Activated T-helper 9 cell treated with anti-CD3 and anti-CD28 coated beads, Interleukin-2, amount 50 U/mL, for 16 hours (primary cell): ENCODE measurements around the gene FJX1.
A peak's percentile ranks its signal among the peaks of the same experiment; 100 is the strongest.
"Not testable (repeated sequence)": the region's sequence is repeated elsewhere in the genome, so short reads cannot be mapped to it uniquely, and the experiment has no call there.

Source experiments
- DNase-seq: peaks from one replicate; pipeline ENCODE4 v3.0.0-alpha.2; 2020; ENCODE audit warnings: low read depth

Gene FJX1

DNA sequence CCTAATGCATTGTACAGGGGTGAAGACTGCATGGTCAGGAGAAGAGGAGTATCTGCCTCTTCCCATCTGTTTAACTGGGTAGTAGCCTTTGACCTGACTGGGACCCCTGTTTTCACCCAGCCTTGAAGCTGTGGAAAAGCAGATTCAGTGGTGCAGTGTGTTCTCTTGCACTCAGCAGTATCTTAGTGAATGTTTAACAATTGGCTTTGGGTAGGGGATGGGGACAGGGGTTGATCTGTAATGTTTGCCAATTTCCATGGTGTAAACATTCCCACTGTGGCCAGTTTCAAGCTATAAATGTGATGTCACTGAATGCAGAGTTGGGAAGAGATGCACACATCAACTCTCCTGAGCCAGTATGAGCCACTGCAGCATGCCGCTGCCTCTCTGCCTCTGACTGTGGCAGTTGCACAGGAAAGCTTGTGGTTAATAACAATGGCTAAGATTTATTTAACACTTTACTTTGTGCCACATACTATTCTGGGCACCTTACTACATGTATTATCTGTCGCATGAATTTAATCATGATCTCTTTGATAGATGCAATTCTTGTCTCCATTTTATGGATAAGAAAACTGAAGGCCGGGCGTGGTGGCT is 15.7 kb downstream of the FJX1 start:
- no peak for DNase-seq

DNA sequence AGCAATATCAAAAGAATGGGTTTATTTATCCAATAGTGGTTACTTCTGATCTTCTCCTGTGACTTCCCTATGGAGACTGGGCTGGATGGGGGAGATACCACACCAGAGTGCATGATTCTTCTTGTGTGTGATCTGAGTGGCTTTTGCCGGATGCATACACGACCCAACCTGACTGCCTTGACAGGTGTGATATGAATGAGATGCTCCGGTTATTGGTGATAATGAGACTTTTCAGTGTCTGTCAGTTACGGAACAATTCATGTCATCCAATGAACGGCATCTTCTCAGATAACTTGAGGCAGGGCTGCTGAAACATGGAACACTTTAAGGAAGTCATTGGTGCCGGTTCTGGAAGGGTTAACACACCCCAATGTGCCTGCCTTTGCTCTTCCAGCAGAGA is 17.7 kb downstream of the FJX1 start:
- DNase-seq, result no peak

DNA sequence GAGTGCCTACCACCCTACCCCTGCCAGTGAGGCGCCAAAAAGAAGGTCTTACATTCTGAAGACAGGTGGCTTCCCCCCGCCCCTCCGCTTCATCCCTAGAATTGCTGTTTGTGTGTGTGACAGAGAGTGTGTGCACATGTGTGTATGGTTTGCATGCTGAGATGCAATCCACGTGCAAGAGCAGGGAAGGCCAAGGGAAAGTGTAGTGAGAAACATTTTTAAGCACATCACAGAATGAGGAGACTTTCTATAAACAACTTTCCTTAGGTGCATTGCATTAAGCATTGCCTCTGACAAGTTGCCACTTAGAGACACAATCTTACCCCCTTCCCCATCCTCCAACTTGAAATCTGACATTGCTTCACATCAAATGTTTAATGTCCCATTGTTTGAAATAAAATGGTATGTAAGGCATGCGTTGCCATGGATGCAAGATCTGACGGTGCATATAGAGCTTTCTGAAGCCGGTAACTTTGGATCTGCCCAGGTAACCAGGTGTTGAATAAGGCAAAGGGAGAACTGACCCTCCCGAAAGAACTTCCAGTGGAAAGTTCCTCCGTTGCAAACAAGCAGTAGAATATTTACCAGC is 21.4 kb downstream of the FJX1 start:
- DNase-seq, result no peak

DNA sequence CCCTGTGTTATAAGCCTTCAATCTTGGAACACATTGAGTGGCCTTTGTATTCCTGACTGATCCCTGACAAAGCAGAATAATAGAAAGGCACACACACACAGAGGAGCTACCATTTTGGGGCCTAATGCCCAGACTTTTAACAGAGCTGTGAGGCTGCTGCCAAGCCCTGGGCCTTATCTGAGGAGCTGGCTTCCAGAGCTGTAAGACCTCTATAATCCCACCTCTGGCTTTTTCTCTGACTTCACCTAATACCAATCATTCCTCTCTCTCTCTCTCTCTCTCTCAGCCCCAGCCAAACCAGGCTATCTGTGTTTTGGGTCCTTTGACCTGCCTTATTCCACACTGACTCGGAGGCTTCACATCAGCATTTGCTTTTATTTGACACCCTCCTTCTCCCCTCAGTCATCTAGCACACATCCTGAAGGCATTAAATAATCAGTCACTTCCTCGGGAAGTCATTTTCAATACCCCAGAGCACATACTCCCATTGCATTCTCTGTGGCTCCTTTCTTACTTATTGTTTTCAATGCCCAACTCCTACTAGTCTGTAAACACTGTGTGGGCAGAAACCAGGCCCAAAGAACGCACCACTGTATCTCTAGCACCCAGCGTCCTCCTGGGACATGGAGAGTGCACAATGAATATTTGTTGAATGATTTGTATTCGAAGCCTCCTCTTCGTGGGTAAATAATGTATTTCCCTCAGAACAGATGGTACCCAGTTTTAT is 23.1 kb downstream of the FJX1 start:
- DNase-seq, result no peak

DNA sequence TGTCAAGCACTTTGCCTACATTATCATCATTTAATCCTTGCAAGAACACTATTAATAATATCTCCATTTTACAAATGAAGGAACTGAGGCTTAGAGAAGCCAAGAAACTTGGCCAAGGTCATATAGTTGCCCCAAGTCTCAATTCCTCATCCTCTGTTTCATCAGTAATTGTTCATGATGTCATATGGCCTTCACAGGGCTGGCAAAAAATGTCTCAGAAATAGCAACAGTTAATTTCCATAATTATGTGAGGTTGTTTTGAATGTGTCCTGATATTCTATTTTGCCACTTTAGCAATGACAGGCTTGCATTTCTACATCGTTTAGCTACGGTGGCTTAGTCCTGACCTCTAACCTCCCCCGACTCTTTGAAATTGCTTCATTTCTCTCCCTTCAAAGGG is 23.7 kb downstream of the FJX1 start:
- DNase-seq, result no peak

DNA sequence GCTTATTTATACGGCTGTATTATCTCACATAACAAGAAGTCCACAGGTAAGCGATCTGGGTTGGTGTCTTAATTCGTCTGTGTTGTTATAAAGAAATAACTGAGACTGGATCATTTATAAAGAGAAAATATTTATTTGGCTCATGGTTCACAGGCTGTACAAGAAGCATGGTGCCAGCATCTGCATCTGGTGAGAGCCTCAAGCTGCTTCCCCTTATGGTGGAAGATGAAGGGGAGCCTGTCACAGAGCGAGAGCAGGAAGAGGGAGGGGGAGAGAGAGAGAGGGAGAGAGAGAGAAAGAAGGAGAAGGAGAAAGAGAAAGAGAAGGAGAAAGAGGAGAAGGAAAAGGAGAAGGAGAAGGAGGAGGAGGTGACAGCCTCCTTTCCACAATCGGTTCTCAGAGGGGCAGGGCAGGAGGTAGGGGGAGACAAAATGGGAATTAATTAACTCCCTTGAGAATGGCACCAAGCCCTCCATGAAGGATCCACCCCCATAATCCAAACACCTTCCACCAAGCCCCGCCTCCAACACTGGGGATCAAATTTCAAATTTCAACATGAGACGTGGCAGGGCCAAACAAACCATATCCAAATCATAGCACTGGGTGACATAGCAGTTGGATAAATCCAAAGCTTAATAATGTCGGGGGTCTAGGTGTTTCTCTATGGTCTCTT is 29.3 kb downstream of the FJX1 start:
- no peak for DNase-seq

DNA sequence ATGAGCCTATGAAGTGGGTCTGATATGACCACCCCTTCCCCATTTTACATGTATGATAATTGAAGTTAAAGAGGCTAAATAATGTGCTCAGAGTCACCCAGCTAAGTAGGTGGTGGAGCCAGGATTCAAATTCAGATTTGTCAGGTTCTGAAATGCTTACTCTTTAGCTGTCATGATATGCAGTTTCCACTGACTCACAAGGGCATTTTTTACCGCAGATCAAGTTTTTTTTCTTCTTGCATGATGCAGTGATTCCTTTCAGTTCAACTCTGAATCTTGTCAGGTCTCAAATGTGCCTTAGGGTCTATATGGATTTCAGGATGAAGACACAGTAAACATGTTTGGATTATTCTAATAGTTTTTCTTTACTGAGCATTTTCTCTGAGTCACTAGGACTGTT is 31.7 kb downstream of the FJX1 start:
- DNase-seq, result no peak

DNA sequence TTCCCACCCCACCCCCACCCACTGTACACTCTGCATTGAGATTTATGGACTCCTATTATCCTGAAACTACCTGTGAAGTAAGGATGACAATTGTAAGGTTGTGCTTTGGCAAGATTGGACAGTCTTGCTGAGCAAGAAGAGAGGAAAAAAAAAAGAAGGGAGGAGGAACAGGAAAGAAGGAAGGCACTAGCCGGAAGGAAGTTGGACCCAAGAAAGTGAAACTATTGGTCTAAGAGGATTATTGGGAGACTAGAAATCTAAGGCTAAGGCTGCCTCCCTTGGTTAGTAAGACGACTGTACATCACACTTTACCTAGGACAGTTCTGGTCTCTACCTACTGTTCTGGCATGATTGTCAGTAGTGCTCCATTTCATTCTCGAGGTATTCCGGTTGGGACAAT is 32.2 kb downstream of the FJX1 start:
- no peak for DNase-seq

DNA sequence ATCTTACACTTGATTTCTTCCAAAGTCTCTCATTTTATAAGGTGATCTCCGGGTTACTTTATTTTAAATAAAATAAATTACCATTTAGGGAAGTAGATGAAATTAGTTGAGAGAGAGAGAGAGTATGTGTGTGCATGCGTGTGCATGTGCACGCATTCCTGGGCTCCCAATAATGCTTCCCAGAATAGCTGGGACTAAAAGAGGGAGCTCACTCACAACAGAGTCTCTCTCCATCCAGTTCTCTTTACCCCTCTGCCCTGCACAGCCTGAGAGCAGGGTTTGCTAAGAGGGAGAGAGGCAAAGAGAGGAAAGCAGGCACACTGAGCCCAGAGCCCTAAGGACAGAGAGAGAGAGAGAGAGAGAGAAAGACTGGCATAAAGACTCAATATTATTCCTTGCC is 33.0 kb downstream of the FJX1 start:
- no peak for DNase-seq

DNA sequence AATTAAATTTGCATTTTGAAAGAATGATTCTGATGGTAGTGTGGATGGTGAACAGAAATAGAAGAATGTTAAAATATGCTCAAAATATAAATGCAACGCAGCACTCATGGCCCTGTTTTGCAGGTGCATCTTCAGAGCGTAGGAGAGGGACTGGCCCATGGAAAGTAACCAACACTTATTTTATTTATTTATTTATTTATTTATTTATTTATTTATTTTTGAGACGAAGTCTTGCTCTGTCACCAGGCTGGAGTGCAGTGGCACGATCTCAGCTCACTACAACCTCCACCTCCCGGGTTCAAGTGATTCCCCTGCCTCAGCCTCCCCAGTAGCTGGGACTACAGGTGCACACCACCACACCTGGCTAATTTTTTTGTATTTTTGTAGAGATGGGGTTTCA is 34.5 kb downstream of the FJX1 start:
- not testable (repeated sequence) for DNase-seq

DNA sequence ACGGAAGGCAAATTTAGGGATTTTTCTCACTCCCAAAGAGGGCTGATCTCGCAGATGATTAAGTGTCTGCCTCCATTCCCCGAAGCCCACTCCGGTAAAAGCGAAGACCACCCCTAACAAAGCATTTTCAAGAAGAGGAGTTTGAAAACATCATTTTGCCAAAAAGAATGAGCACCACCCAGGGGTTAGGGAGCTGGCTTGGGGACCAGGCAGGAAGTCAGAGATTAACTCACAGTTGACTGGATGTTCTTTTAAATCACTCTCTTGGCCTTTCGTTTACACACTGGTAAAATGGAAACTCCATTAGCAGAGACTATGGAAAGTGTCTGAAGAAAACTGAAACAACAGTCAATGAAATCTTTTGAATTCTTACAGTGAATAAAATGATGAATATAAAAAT is 36.5 kb downstream of the FJX1 start:
- no peak for DNase-seq

DNA sequence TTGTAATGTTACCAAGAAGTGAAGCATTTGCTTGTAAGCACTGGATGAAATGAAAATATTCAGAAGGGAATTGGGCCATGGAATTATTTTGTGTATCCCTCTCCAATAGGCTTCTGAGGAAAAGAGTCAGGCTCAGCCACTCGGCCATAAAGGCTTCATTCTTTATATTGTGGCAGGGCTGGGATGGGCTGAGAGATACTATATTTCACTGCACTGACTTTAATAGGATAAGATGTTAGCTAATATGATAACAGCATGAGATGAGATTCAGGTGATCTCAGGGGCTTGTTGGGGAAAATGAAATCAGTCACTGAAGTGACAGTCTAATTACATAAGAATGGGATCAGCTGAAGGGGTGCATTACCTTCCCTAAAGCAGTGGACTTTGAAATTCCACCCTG is 37.0 kb downstream of the FJX1 start:
- DNase-seq, result no peak

DNA sequence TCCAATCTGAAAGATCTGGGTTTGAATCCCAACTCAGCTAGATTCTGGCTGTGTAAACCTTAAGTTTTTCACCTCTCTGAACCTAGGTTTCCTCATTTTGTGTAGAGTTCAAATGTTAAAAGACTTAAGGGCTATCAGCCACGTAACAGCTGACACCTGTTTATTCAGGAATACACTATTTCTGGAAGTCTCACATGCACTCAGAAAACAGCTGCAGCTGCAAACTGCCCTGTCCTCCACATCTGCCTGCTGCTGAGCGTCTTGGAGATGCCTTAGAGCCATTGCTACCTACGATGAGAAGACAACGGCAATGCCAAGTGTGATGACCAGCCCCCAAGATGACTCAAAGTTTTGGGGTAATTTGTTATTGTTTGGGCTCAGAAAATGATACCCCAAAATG is 37.6 kb downstream of the FJX1 start:
- no peak for DNase-seq

DNA sequence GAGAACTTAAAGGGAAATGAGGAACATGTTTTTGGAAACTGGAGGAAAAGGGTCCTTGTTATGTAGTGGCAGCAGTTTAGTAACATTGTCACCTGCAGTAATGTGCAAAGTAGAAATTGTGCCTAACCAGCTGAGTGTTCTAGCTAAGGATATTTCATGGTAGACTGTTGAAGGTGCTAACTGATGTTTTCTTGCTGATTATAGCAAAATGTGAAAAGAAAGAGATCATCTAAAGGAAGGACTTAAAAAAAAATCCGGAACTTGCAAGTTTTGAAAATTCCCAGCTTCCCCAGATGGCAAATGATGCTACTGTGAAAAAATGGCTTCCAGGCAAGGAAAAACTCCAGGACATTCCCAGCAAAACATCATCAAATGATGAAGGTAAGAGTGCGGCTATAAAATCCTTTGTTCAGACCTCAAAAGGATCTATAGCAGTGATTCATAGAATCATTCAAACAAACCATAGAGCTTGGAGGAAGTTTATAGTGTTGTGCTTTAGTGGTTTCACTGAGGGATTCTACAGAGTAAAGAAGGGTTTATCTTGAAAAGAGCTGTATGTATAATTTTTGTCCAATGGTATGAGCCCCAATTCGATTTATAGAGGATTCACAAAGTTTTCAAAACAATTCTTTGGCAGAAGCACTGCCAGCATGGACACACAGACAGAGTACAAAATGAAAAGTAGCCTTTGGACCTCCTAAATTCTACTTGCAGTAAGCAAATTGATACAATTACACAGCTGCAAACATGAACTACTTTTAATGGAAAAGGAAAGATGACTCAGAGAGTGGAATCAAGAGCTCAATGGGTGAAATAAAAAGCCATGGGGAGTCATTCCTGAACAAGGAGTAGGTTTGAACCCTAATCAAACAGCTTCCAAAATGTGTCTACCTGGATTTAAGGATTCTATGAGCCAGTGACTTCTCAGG is 40.0 kb downstream of the FJX1 start:
- no peak for DNase-seq

DNA sequence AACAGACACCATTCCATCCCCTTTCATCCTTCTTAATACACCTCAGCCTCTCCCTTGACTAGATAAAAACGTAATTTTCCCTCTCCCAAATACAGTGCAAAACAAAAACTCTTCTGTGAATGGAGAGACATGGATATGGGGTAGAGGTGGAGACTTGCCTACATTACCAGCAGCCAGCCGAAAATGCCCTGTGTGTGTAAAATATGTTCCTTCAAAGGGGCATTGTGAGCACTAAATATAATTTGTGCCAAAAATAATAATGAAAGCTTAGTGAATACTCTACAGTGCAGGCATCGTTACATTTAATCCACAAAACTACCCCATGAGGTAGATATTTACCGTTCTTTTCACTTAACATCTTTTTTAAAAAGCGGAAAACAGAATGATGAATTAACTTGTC is 43.3 kb downstream of the FJX1 start:
- no peak for DNase-seq

DNA sequence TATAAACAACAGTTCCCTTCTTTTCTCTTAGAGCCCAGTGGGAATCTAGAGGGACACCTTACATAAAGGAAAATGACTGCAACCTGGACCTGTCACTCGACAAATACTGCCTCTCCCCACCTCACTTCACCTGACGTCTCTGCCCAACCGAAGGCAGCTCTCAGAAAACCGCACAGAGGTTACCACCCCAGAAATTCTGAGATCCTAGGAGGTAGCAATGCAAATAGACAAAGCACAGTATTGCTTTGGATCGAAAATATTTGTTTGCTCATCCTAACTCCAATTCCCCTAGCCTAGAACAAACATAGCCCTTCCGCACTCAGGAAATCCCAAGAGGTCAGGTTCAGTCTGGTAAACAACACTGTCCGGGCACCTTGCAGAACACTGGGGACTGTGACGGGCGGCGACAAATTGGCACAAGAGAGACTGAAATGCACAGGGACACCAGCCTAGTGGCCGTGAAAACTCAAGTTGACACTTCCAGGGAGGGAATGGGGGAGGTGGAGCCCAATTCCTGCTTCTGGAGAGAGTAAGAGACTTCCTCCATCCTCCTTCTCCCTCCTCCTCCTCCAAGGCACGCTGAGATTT is 43.9 kb downstream of the FJX1 start:
- no peak for DNase-seq

DNA sequence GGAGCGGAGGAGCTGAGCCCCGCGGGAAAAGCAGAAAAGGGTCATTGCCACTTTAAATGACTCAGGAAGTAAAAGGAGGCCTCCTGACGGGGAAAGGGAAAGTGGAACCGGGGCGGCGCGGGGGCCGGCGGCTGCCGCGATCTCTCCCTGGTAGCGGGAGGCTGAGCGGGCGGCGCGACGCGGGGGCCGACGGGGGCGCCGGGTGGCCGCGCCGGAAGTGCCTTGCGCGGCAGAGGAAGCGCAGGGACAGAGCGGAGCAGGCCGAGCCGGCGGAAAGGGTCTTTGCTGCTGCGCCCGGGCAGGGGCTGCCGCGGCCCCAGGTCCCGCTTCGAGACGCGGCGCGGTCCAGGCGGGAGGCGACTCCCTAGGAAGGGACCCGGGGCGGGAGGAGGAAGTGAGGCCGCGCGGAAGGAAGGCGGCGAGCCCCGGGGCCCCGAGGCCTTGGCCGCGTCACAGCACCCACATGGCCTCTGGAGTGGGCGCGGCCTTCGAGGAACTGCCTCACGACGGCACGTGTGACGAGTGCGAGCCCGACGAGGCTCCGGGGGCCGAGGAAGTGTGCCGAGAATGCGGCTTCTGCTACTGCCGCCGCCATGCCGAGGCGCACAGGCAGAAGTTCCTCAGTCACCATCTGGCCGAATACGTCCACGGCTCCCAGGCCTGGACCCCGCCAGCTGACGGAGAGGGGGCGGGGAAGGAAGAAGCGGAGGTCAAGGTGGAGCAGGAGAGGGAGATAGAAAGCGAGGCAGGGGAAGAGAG is 44.6 kb downstream of the FJX1 start, which contains the start of gene TRIM44:
Gene TRIM44 (plus strand): TSS at position 127 of the 759 bp plus-strand sequence. CDS start 337 bp downstream, at position 464.
- peak; percentile 76 for DNase-seq

DNA sequence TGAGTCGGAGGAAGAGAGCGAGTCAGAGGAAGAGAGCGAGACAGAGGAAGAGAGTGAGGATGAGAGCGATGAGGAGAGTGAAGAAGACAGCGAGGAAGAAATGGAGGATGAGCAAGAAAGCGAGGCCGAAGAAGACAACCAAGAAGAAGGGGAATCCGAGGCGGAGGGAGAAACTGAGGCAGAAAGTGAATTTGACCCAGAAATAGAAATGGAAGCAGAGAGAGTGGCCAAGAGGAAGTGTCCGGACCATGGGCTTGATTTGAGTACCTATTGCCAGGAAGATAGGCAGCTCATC is 45.1 kb downstream of the FJX1 start:
- DNase-seq, result no peak

DNA sequence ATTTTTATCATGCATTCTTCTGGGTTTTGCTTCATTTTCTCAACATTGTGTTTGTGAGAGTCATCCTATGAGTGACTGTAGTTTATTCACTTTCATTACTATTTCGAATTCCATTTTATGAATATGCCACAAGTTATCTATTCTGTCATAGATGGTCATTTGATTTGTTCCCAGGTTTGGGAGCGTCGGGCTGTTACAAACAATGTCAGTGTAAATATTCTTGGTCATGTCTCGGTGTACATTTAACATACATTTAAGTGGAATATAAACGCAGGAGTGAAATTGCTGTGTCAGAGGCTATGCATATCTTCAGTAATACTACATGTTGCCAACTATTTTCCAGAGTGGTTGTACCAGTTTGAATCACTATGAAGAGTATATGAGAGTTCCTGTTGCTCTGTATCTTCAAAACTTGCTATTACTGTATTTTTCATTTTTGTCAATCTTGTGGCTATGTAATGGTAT is 46.7 kb downstream of the FJX1 start:
- DNase-seq, result no peak

DNA sequence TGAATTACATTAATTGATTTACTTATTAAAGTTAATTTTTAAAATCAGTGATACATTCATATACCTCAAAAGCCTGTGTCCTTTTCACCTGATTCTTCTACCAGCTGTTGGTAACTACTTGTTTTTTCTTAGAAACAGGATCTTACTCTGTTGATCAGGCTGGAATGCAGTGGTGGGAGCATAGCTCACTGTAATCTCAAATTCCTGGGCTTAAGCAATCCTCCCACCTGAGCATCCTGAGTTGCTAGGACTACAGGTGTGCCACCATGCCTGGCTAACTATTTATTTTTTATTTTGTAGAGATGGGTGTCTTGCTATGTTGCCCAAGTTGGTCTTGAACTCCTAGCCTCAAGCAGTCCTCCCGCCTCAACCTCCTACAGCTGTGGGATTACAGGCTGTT is 49.0 kb downstream of the FJX1 start:
- no peak for DNase-seq

DNA sequence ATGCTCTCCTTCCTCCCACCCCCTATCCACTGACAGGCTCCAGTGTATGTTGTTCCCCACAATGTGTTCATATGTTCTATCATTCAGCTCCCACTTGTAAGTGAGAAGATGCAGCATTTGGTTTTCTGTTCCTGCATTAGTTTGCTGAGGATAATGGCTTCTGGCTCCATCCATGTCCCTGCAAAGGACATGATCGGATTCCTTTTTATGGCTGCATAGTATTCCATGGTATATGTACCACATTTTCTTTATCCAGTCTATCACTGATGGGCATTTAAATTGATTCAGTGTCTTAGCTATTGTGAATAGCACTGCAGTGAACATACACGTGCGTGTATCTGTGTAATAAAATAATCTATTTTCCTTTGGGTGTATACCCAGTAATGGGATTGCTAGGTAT is 50.1 kb downstream of the FJX1 start:
- not testable (repeated sequence) for DNase-seq
